ENCODE data around the gene TSHZ3. TPM values are rescaled to one million over a fixed set of nuclear protein-coding genes. Genes with fewer than 3 reads are reported as not detected.

The TSHZ3 gene
- polyA plus RNA-seq, 3 donors from 2014 or later, result 0.74 to 3.5 (median 1.5) TPM

GRCh38 chr19:31339411-31339810, 9.8 kb downstream of the TSHZ3 start:
- Mint-ChIP-seq H3K27me3 (ENCODE audit: low read depth in 3 of 3) (peaks cover 19 to 43% (median 25%) of the 10 kb centered on the region in 3 donors), H3K27ac (peak overlapping the region; percentile 1 to 89 (median 72)), H3K9me3 (peaks cover 0 to 1% (median 0%) of the 10 kb centered on the region in 6 donors), H3K4me3 (peak overlapping the region; percentile 71 to 80 (median 74)), H3K4me1 (peaks cover 41 to 45% of the 10 kb centered on the region in 2 donors), H3K36me3 (peaks cover 4 to 11% (median 9%) of the 10 kb centered on the region in 3 donors)
- DNase-seq, result no peak

- Mint-ChIP-seq H3K27ac (peak overlapping the region in 3 of 6 donors; percentile 78 to 89 (median 83)), H3K4me3 (peak overlapping the region; percentile 56 to 82 (median 78)), H3K9me3 (peaks cover 0 to 1% (median 0%) of the 10 kb centered on the region in 6 donors), H3K36me3 (peaks cover 4 to 11% (median 11%) of the 10 kb centered on the region in 3 donors), H3K27me3 (ENCODE audit: low read depth in 3 of 3) (peaks cover 19 to 40% (median 27%) of the 10 kb centered on the region in 3 donors), H3K4me1 (peaks cover 41 to 45% of the 10 kb centered on the region in 2 donors)
- peak in 1 of 3 donors; percentile 29 for DNase-seq
Measured at GRCh38 chr19:31338069-31338776, 11.0 kb downstream of the TSHZ3 start.

- no peak overlapping the region for H3K4me3 Mint-ChIP-seq
- DNase-seq, result no peak
- H3K4me1 Mint-ChIP-seq, result peaks cover 39 to 45% of the 10 kb centered on the region in 2 donors
- peak overlapping the region in 1 of 6 donors; percentile 49 for H3K27ac Mint-ChIP-seq
- peaks cover 0 to 1% (median 0%) of the 10 kb centered on the region in 6 donors for H3K9me3 Mint-ChIP-seq
- H3K27me3 Mint-ChIP-seq (ENCODE audit: low read depth in 3 of 3), result peaks cover 17 to 34% (median 30%) of the 10 kb centered on the region in 3 donors
- peaks cover 4 to 12% (median 11%) of the 10 kb centered on the region in 3 donors for H3K36me3 Mint-ChIP-seq
Measured at GRCh38 chr19:31337008-31337914, 12.0 kb downstream of the TSHZ3 start.

DNA sequence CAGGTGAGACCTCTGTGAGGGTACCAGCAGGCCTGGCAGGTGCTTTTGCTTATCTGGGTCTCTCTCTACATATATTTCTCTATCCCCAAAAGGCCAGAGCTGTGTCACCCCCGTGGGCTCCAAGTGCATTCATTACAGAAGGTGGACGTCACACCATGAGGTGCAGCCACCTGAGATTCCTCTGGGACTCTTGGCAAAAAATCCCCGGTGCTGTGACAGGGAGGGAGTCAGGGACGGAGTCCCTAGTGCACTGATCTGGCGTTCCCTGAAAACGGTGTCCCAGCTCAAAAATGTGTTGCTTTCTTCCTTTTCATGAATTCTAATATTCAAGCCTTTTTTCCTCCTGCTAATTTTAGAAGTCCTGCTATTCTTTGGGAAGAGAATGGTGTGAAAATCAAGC, 13.5 kb downstream of the TSHZ3 start:
- H3K4me3 Mint-ChIP-seq, result no peak overlapping the region
- peaks cover 13 to 28% (median 25%) of the 10 kb centered on the region in 3 donors for H3K27me3 Mint-ChIP-seq (ENCODE audit: low read depth in 3 of 3)
- H3K36me3 Mint-ChIP-seq, result peaks cover 4 to 12% (median 11%) of the 10 kb centered on the region in 3 donors
- DNase-seq, result no peak
- H3K9me3 Mint-ChIP-seq, result peaks cover 0 to 1% (median 0%) of the 10 kb centered on the region in 6 donors
- H3K27ac Mint-ChIP-seq, result no peak overlapping the region
- H3K4me1 Mint-ChIP-seq, result peaks cover 28 to 33% of the 10 kb centered on the region in 2 donors

DNA sequence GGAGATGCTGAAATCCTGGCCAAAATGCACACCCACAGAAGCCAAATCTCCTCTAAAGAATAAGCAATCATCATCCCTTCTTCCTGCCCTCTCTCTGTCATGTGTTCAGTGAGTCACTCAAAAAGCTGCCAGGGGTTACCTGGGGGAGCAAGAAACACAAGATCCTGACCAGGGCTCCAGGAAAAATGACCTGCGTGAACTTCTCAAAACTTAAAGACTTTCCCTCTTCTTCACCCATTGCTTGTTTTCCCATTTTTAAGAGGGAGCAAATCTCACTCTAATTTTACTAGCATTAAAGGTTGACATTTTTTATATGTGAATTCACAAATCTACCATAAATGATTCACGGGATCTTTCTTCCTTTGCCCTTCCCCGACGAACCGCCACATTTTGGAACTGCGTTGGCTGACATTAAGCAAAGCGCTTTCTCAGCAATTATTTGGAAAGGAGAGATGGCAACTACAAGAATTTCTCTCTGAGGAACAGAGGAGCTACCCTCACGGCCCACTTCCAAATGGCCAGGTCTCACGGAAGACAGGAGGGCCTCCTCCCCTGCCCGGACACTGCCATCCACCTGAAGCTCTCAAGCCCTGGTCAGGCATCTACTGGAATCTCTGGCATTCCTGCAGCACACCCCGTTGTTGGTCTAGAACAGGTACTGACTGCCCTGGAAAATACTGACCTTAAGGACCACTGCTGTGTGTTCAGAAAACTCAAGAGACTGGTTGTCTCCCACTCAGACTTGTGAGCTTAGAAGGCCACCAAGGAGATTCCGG, 14.2 kb downstream of the TSHZ3 start:
- Mint-ChIP-seq H3K4me3 (no peak overlapping the region), H3K9me3 (no peaks in the 10 kb centered on the region), H3K4me1 (peaks cover 21 to 26% of the 10 kb centered on the region in 2 donors), H3K27me3 (ENCODE audit: low read depth in 3 of 3) (peaks cover 8 to 22% (median 19%) of the 10 kb centered on the region in 3 donors), H3K27ac (no peak overlapping the region), H3K36me3 (peaks cover 4 to 12% (median 11%) of the 10 kb centered on the region in 3 donors)
- DNase-seq, result no peak

- Mint-ChIP-seq H3K9me3 (no peaks in the 10 kb centered on the region), H3K27ac (no peak overlapping the region), H3K4me3 (no peak overlapping the region), H3K4me1 (peaks cover 13 to 24% of the 10 kb centered on the region in 2 donors), H3K27me3 (ENCODE audit: low read depth in 3 of 3) (peaks cover 5 to 16% (median 16%) of the 10 kb centered on the region in 3 donors), H3K36me3 (peaks cover 4 to 12% (median 11%) of the 10 kb centered on the region in 3 donors)
- DNase-seq, result no peak
Measured at GRCh38 chr19:31334101-31334848, 15.0 kb downstream of the TSHZ3 start.

DNA sequence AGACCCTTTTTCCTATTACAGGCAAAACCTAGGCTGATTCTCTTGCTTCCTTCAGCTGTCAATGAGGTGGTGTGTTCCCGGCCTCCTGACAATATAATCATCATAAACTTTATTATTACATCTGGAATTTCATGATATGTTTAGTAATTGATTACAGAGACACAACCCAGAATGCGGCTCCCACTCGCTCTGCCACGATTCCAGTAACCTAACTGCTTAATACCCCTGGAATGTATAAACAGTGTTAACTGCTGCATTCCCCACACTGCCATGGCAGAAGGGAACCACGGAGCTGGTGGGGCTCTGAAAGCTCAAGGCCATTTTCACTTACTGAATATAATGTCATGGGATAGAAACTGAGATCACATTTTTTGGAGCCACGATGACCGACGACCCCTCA, 17.1 kb downstream of the TSHZ3 start:
- H3K27ac Mint-ChIP-seq, result no peak overlapping the region
- H3K4me3 Mint-ChIP-seq, result no peak overlapping the region
- DNase-seq, result no peak
- H3K36me3 Mint-ChIP-seq, result peaks cover 3 to 4% (median 3%) of the 10 kb centered on the region in 3 donors
- H3K9me3 Mint-ChIP-seq, result no peaks in the 10 kb centered on the region
- peaks cover 4 to 11% (median 10%) of the 10 kb centered on the region in 3 donors for H3K27me3 Mint-ChIP-seq (ENCODE audit: low read depth in 3 of 3)
- H3K4me1 Mint-ChIP-seq, result peaks cover 3 to 6% of the 10 kb centered on the region in 2 donors

DNA sequence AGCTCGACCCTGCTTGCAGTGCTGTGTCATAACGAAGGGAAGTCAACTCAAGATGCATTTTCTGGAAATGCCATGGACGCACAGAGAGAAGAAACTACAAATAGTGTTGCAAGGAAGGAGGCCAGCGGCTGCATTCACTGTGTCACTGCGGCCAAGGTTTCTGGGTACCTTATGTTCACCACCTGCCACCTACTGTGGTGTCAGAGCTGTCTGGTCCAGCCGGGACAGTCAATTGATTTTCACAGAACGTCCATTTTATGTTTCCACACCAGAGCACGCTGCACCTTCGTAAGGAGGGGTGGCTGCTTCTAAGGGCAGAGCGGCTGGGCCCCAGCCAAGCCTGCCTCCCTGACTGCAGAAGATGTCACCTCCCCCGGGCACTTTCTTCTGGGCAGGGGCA, 17.7 kb downstream of the TSHZ3 start:
- DNase-seq, result no peak
- no peak overlapping the region for H3K27ac Mint-ChIP-seq
- H3K4me3 Mint-ChIP-seq, result no peak overlapping the region
- no peaks in the 10 kb centered on the region for H3K9me3 Mint-ChIP-seq
- H3K27me3 Mint-ChIP-seq (ENCODE audit: low read depth in 3 of 3), result peaks cover 4 to 10% (median 5%) of the 10 kb centered on the region in 3 donors
- H3K4me1 Mint-ChIP-seq, result peaks cover 3 to 6% of the 10 kb centered on the region in 2 donors
- peaks cover 0 to 4% (median 3%) of the 10 kb centered on the region in 3 donors for H3K36me3 Mint-ChIP-seq

DNA sequence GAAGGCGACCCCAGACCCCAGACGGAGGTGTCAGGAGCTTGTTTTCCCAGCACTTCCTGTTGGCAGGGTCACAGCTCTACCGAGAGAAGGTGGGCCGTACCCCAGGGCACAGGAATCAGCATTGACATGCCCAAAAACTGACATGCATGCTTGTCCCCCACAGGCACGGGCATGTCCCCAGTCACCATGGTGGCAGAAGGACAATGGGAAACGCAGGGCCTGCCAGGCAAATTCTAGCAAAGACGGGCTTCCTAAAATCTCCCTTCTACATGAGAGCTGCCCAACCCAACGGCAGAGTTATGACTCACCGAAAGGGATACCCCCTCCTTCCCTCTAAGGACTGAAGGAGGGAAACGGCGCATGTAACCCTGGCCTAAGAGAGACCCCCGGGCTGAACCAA, 18.5 kb downstream of the TSHZ3 start:
- Mint-ChIP-seq H3K36me3 (peaks cover 0 to 3% (median 0%) of the 10 kb centered on the region in 3 donors), H3K27ac (no peak overlapping the region), H3K9me3 (no peaks in the 10 kb centered on the region), H3K27me3 (ENCODE audit: low read depth in 3 of 3) (peaks cover 0 to 10% (median 5%) of the 10 kb centered on the region in 3 donors), H3K4me3 (no peak overlapping the region), H3K4me1 (peaks cover 3 to 6% of the 10 kb centered on the region in 2 donors)
- no peak for DNase-seq

DNA sequence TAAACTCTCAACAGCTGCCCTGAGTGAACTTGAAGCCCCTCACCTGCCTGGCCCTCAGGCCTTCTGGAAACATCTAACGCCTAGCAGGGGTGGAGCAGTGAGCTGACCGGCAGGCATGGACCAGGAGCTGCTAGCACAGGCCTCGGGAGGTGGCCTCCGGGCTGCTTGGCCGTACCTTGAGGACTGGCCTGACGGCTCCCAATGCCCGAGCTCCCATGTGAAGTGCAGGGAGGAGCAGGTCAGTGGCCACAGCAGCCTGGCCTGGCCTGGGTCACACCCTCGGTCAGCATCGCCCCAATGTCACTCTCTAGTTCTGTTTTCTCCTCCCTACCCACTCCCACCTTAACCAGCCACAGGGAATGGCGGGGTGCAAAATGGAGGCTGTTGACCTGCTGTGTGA, 19.0 kb downstream of the TSHZ3 start:
- H3K36me3 Mint-ChIP-seq, result peaks cover 0 to 3% (median 0%) of the 10 kb centered on the region in 3 donors
- peaks cover 0 to 8% (median 5%) of the 10 kb centered on the region in 3 donors for H3K27me3 Mint-ChIP-seq (ENCODE audit: low read depth in 3 of 3)
- H3K4me1 Mint-ChIP-seq, result peaks cover 3 to 6% of the 10 kb centered on the region in 2 donors
- H3K27ac Mint-ChIP-seq, result no peak overlapping the region
- H3K4me3 Mint-ChIP-seq, result no peak overlapping the region
- no peaks in the 10 kb centered on the region for H3K9me3 Mint-ChIP-seq
- DNase-seq, result no peak

DNA sequence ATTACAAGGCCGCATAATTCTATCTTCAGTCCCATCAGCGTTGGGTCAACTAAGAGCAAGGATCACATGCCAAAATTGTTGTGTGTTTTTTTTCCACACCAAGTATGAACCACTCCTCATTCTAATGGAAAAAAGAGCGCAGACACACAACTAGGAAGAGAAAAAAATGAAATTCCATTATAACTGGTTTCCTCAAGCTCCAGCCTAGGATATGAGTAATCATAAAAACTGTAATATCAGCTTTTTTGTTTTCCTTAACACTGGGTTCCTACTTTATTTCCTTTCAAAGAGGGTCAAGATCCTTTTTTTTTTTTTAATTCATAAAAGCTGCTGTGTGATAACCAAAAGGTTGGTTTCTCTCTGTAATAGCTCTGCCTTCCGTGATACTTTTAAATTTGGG, 19.4 kb downstream of the TSHZ3 start:
- Mint-ChIP-seq H3K9me3 (no peaks in the 10 kb centered on the region), H3K4me3 (no peak overlapping the region), H3K4me1 (peaks cover 3 to 6% of the 10 kb centered on the region in 2 donors), H3K27me3 (ENCODE audit: low read depth in 3 of 3) (peaks cover 0 to 8% (median under 1%) of the 10 kb centered on the region in 3 donors), H3K36me3 (peaks cover 0 to 3% (median 0%) of the 10 kb centered on the region in 3 donors), H3K27ac (no peak overlapping the region)
- no peak for DNase-seq

DNA sequence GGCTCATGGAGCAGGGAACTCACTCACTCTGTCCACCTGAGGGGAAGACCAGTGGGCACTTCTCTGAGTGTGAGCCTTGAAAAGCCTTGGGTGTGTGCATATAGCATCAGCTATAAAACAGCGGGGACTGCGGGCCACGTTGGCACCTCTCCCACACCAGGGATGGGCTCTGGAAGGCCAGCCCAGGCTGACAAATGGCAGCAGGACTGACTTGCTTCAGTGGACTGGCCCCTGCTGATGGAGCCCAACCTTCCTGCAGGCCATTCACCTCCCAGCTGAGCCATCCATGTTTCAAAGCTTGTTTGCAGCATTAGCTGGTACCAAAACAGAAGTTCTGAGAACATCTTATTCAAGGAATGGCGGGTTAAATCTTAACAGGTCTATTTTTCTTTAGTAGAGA, 21.0 kb downstream of the TSHZ3 start:
- no peaks in the 10 kb centered on the region for H3K9me3 Mint-ChIP-seq
- no peak for DNase-seq
- peaks cover 4 to 6% of the 10 kb centered on the region in 2 donors for H3K4me1 Mint-ChIP-seq
- H3K36me3 Mint-ChIP-seq, result peaks cover 0 to 2% (median 0%) of the 10 kb centered on the region in 3 donors
- H3K27me3 Mint-ChIP-seq (ENCODE audit: low read depth in 3 of 3), result peaks cover 0 to 6% (median 2%) of the 10 kb centered on the region in 3 donors
- H3K4me3 Mint-ChIP-seq, result no peak overlapping the region
- H3K27ac Mint-ChIP-seq, result no peak overlapping the region

Data from immature natural killer cell (primary cell).